Activated B cell treated with CpG ODN at 0.5 μM for 24 hours (primary cell): Measurements from ENCODE around the gene ZIK1. TPM values are rescaled to one million over a fixed set of nuclear protein-coding genes. Genes with fewer than 3 reads are reported as not detected.

Experiments
- ATAC-seq: fragments of 200-7000 bp; cut with Tn5 transposase; one replicate; pipeline ENCODE4 v1.10.0; 2021; ENCODE audit warnings: low read depth, mild to moderate bottlenecking, moderate library complexity
- CTCF ChIA-PET: fragments of 350-600 bp; sonication (Branson Sonifier 250); formaldehyde crosslinking; loops from one replicate; lab custom pipeline; 2021; ENCODE audit warnings: antibody characterized with exemption; lab: Charles Lee
- POLR2A ChIA-PET: fragments of 350-600 bp; sonication (Branson Sonifier 250); formaldehyde crosslinking; loops from one replicate; lab custom pipeline; 2021; ENCODE audit warnings: antibody characterized with exemption; lab: Charles Lee
- DNase-seq: peaks from one replicate; pipeline ENCODE4 v3.0.0; 2022
- H3K27ac Mint-ChIP-seq: one replicate; pipeline ENCODE4 v1.8.0; 2020; ENCODE audit warnings: mixed read lengths
- H3K27me3 Mint-ChIP-seq: one replicate; pipeline ENCODE4 v1.8.0; 2021; ENCODE audit warnings: mixed read lengths
- H3K36me3 Mint-ChIP-seq: one replicate; pipeline ENCODE4 v1.8.0; 2021; ENCODE audit warnings: low read depth, mixed read lengths
- H3K4me1 Mint-ChIP-seq: one replicate; pipeline ENCODE4 v1.8.0; 2021; ENCODE audit warnings: mixed read lengths
- H3K4me3 Mint-ChIP-seq: one replicate; pipeline ENCODE4 v1.8.0; 2020; ENCODE audit warnings: mild to moderate bottlenecking, mixed read lengths
- H3K9me3 Mint-ChIP-seq: one replicate; pipeline ENCODE4 v1.8.0; 2020; ENCODE audit warnings: mixed read lengths
- CTCF ChIP-seq: fragments of 200-600 bp; IDR thresholded peaks from one replicate; pipeline ENCODE4 v1.8.0; 2022; ENCODE audit warnings: antibody characterized with exemption, mild to moderate bottlenecking
- intact Hi-C: fragments of 100-400 bp; cut with micrococcal nuclease; formaldehyde crosslinking; loops from one replicate; pipeline ENCODE4 v1.15.1; 2024
- total RNA-seq: library from RNA; stranded (reverse); gene quantifications from 2 replicates; pipeline ENCODE4 v1.2.3, GENCODE V29; 2022

Gene ZIK1
- total RNA-seq, 1 donor from 2014 or later = 18.1 TPM

GRCh38 chr19:57558525-57558924 lies 25.4 kb upstream of the ZIK1 start:
- ATAC-seq (no peak), DNase-seq (no peak)
- Mint-ChIP-seq H3K27ac (no peak overlapping the region), H3K36me3 (peaks cover 43% of the 10 kb centered on the region), H3K4me1 (peaks cover 33% of the 10 kb centered on the region), H3K4me3 (peak overlapping the region; percentile 92), H3K27me3 (no peaks in the 10 kb centered on the region), H3K9me3 (peaks cover 14% of the 10 kb centered on the region)
- no peak for TF ChIP-seq CTCF
- ChIA-PET CTCF (no interaction called here), POLR2A (interaction anchor here (1.0 to 1.5 kb wide), 2 partner anchors 26 to 81 kb away, joined by 3 read pairs; partner anchors contain the start of genes ZIK1 and ZNF772)
- intact Hi-C loops = no loop called here

DNA sequence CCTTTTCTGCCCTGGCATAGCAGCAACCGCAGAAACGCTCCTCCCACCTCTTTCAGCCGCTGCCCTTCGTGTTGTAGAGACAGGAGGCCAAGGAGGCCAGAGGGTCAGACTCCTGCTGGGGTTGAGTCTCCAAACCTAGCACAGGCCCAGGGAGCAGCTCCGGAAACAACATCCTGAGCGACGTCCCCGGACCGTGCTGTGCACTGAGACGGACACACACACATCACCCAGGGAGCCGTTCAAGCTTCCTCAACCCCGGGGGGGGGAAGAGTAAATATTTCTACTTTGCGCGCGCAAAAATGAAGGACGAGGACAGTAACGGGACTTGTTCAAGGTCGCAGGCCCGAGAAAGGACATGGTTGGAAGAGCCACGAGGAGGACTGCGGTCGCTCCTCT lies 24.9 kb upstream of the ZIK1 start:
- Mint-ChIP-seq H3K36me3 (peaks cover 38% of the 10 kb centered on the region), H3K9me3 (peaks cover 16% of the 10 kb centered on the region), H3K27me3 (no peaks in the 10 kb centered on the region), H3K4me1 (peaks cover 33% of the 10 kb centered on the region), H3K27ac (no peak overlapping the region), H3K4me3 (peak overlapping the region; percentile 92)
- CTCF ChIA-PET = no interaction called here
- intact Hi-C loops = loop anchor here (1.0 kb wide), 6 partner anchors 20 to 279 kb away; partner anchors contain the start of genes ZNF419, ZNF460, ZNF530 and ZNF549
- POLR2A ChIA-PET = interaction anchor here (0.6 to 1.5 kb wide), 3 partner anchors 25 to 887 kb away, joined by 3 read pairs; partner anchors contain the start of genes ZIK1, ZNF772 and ZNF835
- ATAC-seq (no peak), DNase-seq (no peak)
- no peak for TF ChIP-seq CTCF

GRCh38 chr19:57559404-57560025 lies 24.4 kb upstream of the ZIK1 start, which contains the start of gene ZNF550:
Gene ZNF550 (minus strand): TSS chr19:57559863. CDS start chr19:57559682, 181 bp downstream.
- peaks cover 33% of the 10 kb centered on the region for H3K36me3 Mint-ChIP-seq
- H3K4me3 Mint-ChIP-seq = peak within 1 kb of the TSS; percentile 92
- intact Hi-C loops = loop anchor here (1.0 kb wide), 6 partner anchors 20 to 279 kb away; partner anchors contain the start of genes ZNF419, ZNF460, ZNF530 and ZNF549
- H3K9me3 Mint-ChIP-seq = peaks cover 16% of the 10 kb centered on the region
- POLR2A ChIA-PET = interaction anchor here (0.6 to 1.5 kb wide), 3 partner anchors 25 to 888 kb away, joined by 3 read pairs; partner anchors contain the start of genes ZIK1, ZNF772 and ZNF835
- CTCF ChIA-PET = no interaction called here
- no peaks in the 10 kb centered on the region for H3K27me3 Mint-ChIP-seq
- peak within 1 kb of the TSS; percentile 69 for H3K27ac Mint-ChIP-seq
- ATAC-seq = peak; percentile 98
- TF ChIP-seq CTCF = no peak
- peak; percentile 83 for DNase-seq
- peaks cover 33% of the 10 kb centered on the region for H3K4me1 Mint-ChIP-seq

- ChIA-PET POLR2A (no interaction called here), CTCF (no interaction called here)
- no peak for TF ChIP-seq CTCF
- DNase-seq (no peak), ATAC-seq (peak; percentile 10)
- Mint-ChIP-seq H3K27ac (peak overlapping the region; percentile 69), H3K36me3 (peaks cover 29% of the 10 kb centered on the region), H3K9me3 (peaks cover 14% of the 10 kb centered on the region), H3K27me3 (no peaks in the 10 kb centered on the region), H3K4me3 (peak overlapping the region; percentile 92), H3K4me1 (peaks cover 33% of the 10 kb centered on the region)
- intact Hi-C loops = no loop called here
Observed at GRCh38 chr19:57560049-57560491, 23.9 kb upstream of the ZIK1 start.

DNA sequence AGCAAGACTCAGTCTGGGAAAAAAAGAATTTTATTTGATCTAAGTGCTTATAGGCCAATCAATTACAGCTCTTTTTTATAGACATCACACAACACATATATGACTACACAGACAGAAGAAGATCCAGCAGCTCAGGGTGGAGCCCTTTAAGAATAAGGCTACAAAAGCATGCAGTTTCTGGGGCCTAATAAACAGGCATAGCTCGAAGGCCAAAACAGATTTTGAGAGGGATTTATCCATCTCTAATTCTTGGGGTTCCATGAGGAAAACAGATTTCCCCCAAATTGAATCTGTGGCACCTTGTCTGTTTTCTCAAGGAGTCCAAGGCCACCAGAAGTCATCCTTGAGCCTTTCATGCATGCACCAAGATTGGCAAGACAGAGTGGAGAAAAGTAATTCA lies 20.4 kb upstream of the ZIK1 start:
- intact Hi-C loops = no loop called here
- H3K4me1 Mint-ChIP-seq = peaks cover 20% of the 10 kb centered on the region
- no peak for TF ChIP-seq CTCF
- peaks cover 20% of the 10 kb centered on the region for H3K36me3 Mint-ChIP-seq
- peaks cover 39% of the 10 kb centered on the region for H3K9me3 Mint-ChIP-seq
- DNase-seq = no peak
- ATAC-seq = no peak
- no peaks in the 10 kb centered on the region for H3K27me3 Mint-ChIP-seq
- CTCF ChIA-PET = no interaction called here
- POLR2A ChIA-PET = no interaction called here
- H3K4me3 Mint-ChIP-seq = no peak overlapping the region
- H3K27ac Mint-ChIP-seq = no peak overlapping the region
